Aorta (tissue), 5 donors: ENCODE data around the gene COX11. TPM values are rescaled to one million over a fixed set of nuclear protein-coding genes. Genes with fewer than 3 reads are reported as not detected.

Experiments
- ATAC-seq: fragments of 200-7000 bp; cut with Tn5 transposase; one replicate; pipeline ENCODE4 v1.9.1; 2022; ENCODE audit warnings: moderate library complexity; ENCODE audit not compliant: low FRiP score
- DNase-seq, 2 donors: peaks; one replicate each; pipeline ENCODE4 v3.0.0-alpha.2; 2020
- H3K27ac ChIP-seq, 2 donors: one replicate each; pipeline ENCODE4 v1.5.1; 2013; ENCODE audit warnings: low read length in 2 of 2, mild to moderate bottlenecking in 2 of 2, moderate library complexity in 2 of 2, control low read depth in 1 of 2, inconsistent platforms in 1 of 2, low read depth in 1 of 2
- H3K27me3 ChIP-seq, 2 donors: one replicate each; pipeline ENCODE4 v1.6.1; 2013; ENCODE audit warnings: control low read depth in 1 of 2, low read length in 1 of 2, mild to moderate bottlenecking in 1 of 2, moderate library complexity in 1 of 2; ENCODE audit not compliant: insufficient read depth in 2 of 2, control insufficient read depth in 1 of 2
- H3K36me3 ChIP-seq, 2 donors: one replicate each; pipeline ENCODE4 v1.6.1; 2013; ENCODE audit warnings: control low read depth in 1 of 2, low read length in 1 of 2, mild to moderate bottlenecking in 1 of 2; ENCODE audit not compliant: insufficient read depth in 2 of 2, control insufficient read depth in 1 of 2
- H3K4me1 ChIP-seq, 2 donors: one replicate each; pipeline ENCODE4 v1.6.1; 2013; ENCODE audit warnings: low read length in 2 of 2, control low read depth in 1 of 2, mild to moderate bottlenecking in 1 of 2, moderate library complexity in 1 of 2; ENCODE audit not compliant: insufficient read depth in 2 of 2, control insufficient read depth in 1 of 2
- H3K4me3 ChIP-seq, 2 donors: one replicate each; pipeline ENCODE4 v1.5.1; 2013; ENCODE audit warnings: low read length in 2 of 2, control low read depth in 1 of 2, mild to moderate bottlenecking in 1 of 2
- H3K9me3 ChIP-seq: one replicate; pipeline ENCODE4 v1.6.1; 2013; ENCODE audit warnings: mild to moderate bottlenecking, low read length; ENCODE audit not compliant: control insufficient read depth
- WGBS, 2 donors: extraction: QIAGEN DNeasy Blood & Tissue Kit; methylation state at CpG; one replicate each; pipeline ENCODE4 v1.1.7; 2013; 5-methylcytosine and 5-hydroxymethylcytosine counted together
- intact Hi-C, 2 donors: fragments of 100-400 bp; cut with DNase I; formaldehyde crosslinking; loops; one replicate each; pipeline versions ENCODE4 v1.14.2 to v1.15.0; 2022
- polyA plus RNA-seq, 2 donors: library from polyadenylated mRNA; stranded (reverse); fragments of 200-250 nt; gene quantifications; one replicate each; pipeline ENCODE4 v1.2.3, GENCODE V29; 2013
- total RNA-seq, 2 donors: library from RNA; stranded (reverse); fragmentation: NEBNext Ultra II Directional; extraction: Animal tissue kit (Norgen Biotek cat#: 25700); gene quantifications; one replicate each; pipeline ENCODE4 v1.2.1, GENCODE V29; 2021
- donor health status: healthy with polysubstance abuse.
- donor health status: Bipolar disorder and iron deficiency.
- donor health status: DM: no; HTN: no; CAD: no.
- donor health status: DM: no; HTN: no; CAD: no.
- donor health status: DM: yes; HTN: yes; CAD: no.

The COX11 gene
- total and polyA plus RNA-seq, 4 donors, result 37.0 to 62.6 (median 44.1) TPM

DNA sequence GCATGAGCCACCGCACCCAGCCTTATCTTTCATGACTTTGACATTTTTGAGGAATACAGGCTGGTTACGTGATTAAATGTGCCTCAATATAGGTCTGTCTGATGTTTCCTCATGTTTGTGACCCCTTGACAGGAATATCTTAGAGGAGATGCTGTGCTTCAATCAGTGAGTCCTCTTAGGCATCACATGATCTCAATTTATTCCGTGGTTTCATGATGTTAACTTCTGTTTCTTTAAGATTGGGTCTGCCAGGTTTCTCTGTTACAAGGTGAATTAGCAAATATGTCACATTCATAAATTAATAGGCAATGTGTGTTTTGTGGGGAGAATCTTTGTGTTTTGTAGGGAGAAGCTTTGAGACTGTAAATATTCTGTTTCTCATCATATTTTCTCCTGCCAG is 3.4 kb upstream of the COX11 start:
- no peak overlapping the region for H3K4me3 ChIP-seq
- H3K36me3 ChIP-seq, result no peaks in the 10 kb centered on the region
- WGBS, 2 donors, result 97% methylated on average over 3 of the region's 3 CpGs
- no peak for DNase-seq
- ATAC-seq, result no peak
- peaks cover 2 to 5% of the 10 kb centered on the region in 2 donors for H3K4me1 ChIP-seq
- H3K27me3 ChIP-seq, result no peaks in the 10 kb centered on the region
- no peak overlapping the region for H3K27ac ChIP-seq
- intact Hi-C loops, result no loop called here
- no peaks in the 10 kb centered on the region for H3K9me3 ChIP-seq

GRCh38 chr17:54971147-54971546 is 2.7 kb upstream of the COX11 start:
- ATAC-seq, result no peak
- no peak for DNase-seq
- Histone ChIP-seq H3K27ac (no peak overlapping the region), H3K9me3 (no peaks in the 10 kb centered on the region), H3K36me3 (no peaks in the 10 kb centered on the region), H3K4me3 (no peak overlapping the region), H3K27me3 (no peaks in the 10 kb centered on the region), H3K4me1 (peaks cover 2 to 5% of the 10 kb centered on the region in 2 donors)
- intact Hi-C loops, result no loop called here

DNA sequence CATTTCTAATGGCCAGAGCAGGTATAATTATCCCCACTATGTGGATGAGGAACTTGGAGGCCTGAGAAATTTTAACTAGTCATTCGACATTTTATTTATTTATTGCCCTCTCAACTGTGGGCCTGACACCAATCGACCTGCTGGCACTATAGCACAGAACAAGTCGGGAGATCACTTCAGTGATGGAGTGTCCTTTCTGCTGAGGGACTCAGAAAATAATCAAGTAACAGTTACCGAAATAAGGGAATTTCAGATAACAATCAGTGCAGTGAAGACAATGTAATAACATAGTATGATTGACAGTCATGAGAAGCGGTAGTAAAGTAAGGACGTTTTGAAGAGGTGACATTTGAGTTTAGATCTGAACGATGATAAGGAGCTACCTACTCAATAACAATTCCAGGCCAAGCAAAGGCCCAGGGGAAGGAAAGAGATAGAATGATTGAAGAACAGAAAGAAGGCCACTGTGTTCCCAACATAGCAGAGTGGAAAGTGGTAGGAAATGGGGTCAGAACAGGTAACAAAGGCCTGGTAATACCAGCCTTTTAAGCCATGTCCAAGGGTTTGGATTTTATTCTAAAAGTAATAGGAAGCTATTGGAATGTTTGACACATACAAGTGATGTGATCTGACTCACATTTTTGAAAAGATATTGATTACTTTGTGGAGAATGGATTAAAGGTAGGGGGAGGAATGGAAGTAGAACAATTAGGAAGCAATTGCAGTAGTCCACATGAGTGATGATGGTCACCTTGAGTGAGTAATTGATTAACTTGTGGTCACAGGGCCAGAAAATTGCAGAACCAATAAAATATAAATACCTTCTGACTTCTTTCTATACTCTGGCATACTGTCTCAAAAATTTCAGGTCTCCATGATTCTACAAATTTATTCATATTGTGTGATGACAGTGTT is 1.5 kb upstream of the COX11 start:
- H3K4me3 ChIP-seq, result peak overlapping the region in 1 of 2 donors; percentile 79
- no peaks in the 10 kb centered on the region for H3K36me3 ChIP-seq
- no peaks in the 10 kb centered on the region for H3K9me3 ChIP-seq
- DNase-seq, result no peak
- peak overlapping the region; percentile 36 to 42 for H3K27ac ChIP-seq
- WGBS, 2 donors, result 42 to 47% methylated on average over 7 of the region's 7 CpGs
- H3K4me1 ChIP-seq, result peaks cover 2 to 5% of the 10 kb centered on the region in 2 donors
- ATAC-seq, result no peak
- H3K27me3 ChIP-seq, result no peaks in the 10 kb centered on the region
- intact Hi-C loops, result no loop called here

DNA sequence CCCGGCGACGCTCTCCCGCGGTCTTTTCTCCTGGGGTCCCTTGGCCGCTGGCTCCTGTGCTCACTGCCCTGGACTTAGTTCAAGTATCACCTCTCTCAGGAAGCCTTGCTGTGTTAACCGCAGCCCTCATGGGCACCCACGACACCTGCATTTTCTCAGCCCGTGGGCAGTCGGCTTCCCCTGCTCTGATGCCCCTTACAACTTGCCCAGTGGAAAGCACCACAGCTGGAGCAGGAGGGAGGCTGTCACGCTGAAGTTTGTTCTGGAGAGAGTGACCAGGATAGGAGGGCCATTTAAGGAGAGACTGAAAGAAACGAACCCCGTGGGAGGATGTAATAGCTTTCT is 506 bp upstream of the COX11 start:
- Histone ChIP-seq H3K4me3 (peak overlapping the region; percentile 72 to 79), H3K27ac (peak overlapping the region; percentile 23 to 65), H3K36me3 (no peaks in the 10 kb centered on the region), H3K9me3 (no peaks in the 10 kb centered on the region), H3K4me1 (peaks cover 2 to 5% of the 10 kb centered on the region in 2 donors), H3K27me3 (no peaks in the 10 kb centered on the region)
- peak; percentile 73 for ATAC-seq
- 0% methylated on average over 13 of the region's 13 CpGs for WGBS, 2 donors
- intact Hi-C loops, result no loop called here
- DNase-seq, result peak in 1 of 2 donors; percentile 51

- Histone ChIP-seq H3K9me3 (no peaks in the 10 kb centered on the region), H3K27ac (peak overlapping the region in 1 of 2 donors; percentile 35), H3K27me3 (no peaks in the 10 kb centered on the region), H3K4me3 (peak overlapping the region; percentile 72 to 80), H3K4me1 (peaks cover 2 to 5% of the 10 kb centered on the region in 2 donors), H3K36me3 (no peaks in the 10 kb centered on the region)
- intact Hi-C loops, result no loop called here
- ATAC-seq (peak; percentile 16), DNase-seq (no peak)
- 0% methylated on average over 21 of the region's 21 CpGs for WGBS, 2 donors
Observed at GRCh38 chr17:54967621-54968261, 713 bp downstream of the COX11 start.

DNA sequence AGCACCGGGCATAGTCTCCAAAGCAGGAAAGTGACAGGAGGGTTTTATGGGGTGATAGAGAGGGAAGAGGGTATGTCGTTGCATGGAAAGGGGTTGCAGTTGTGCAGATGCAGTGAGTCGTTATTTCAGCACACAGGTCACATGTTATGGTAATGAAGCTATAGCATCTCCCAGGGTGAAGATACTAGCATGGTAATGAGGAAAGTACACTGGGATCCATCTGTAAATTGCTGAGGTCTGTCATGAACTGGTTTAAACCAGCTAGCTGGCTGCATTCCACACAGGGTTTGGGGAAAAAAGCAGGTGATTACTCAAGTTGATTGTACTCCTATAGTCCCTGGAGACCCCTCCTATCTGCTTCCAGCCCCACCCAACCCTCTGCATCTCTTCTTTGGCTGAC is 11.7 kb downstream of the COX11 start:
- H3K27me3 ChIP-seq, result no peaks in the 10 kb centered on the region
- no peak for ATAC-seq
- no peak overlapping the region for H3K4me3 ChIP-seq
- no peaks in the 10 kb centered on the region for H3K9me3 ChIP-seq
- intact Hi-C loops, result no loop called here
- no peak for DNase-seq
- no peak overlapping the region for H3K27ac ChIP-seq
- peaks cover 3 to 8% of the 10 kb centered on the region in 2 donors for H3K36me3 ChIP-seq
- H3K4me1 ChIP-seq, result no peaks in the 10 kb centered on the region
- 77 to 78% methylated on average over 3 of the region's 3 CpGs for WGBS, 2 donors

- H3K27ac ChIP-seq, result no peak overlapping the region
- ATAC-seq (no peak), DNase-seq (no peak)
- 75 to 79% methylated on average over 4 of the region's 4 CpGs for WGBS, 2 donors
- no peaks in the 10 kb centered on the region for H3K27me3 ChIP-seq
- H3K9me3 ChIP-seq, result no peaks in the 10 kb centered on the region
- H3K36me3 ChIP-seq, result peaks cover 3 to 5% of the 10 kb centered on the region in 2 donors
- no peaks in the 10 kb centered on the region for H3K4me1 ChIP-seq
- no peak overlapping the region for H3K4me3 ChIP-seq
- intact Hi-C loops, result no loop called here
Observed at GRCh38 chr17:54951286-54951685, 17.2 kb downstream of the COX11 start.

GRCh38 chr17:54950116-54950515 is 18.3 kb downstream of the COX11 start:
- Histone ChIP-seq H3K36me3 (peaks cover under 1 to 4% of the 10 kb centered on the region in 2 donors), H3K27me3 (no peaks in the 10 kb centered on the region), H3K4me3 (no peak overlapping the region), H3K9me3 (no peaks in the 10 kb centered on the region), H3K27ac (no peak overlapping the region), H3K4me1 (no peaks in the 10 kb centered on the region)
- intact Hi-C loops, result no loop called here
- no peak for DNase-seq
- ATAC-seq, result no peak
- WGBS, 2 donors, result 90 to 96% methylated on average over 2 of the region's 2 CpGs

GRCh38 chr17:54948380-54948779 is 20.1 kb downstream of the COX11 start:
- intact Hi-C loops, result no loop called here
- Histone ChIP-seq H3K27me3 (no peaks in the 10 kb centered on the region), H3K36me3 (peaks cover 2% of the 10 kb centered on the region in 2 donors), H3K27ac (no peak overlapping the region), H3K4me3 (no peak overlapping the region), H3K4me1 (no peaks in the 10 kb centered on the region), H3K9me3 (no peaks in the 10 kb centered on the region)
- no peak for DNase-seq
- no peak for ATAC-seq
- 66 to 74% methylated on average over 5 of the region's 5 CpGs for WGBS, 2 donors
